HepG2 (cell line): ENCODE measurements around the gene OBSL1. TPM values are rescaled to one million over a fixed set of nuclear protein-coding genes. Genes with fewer than 3 reads are reported as not detected.
A peak's percentile ranks its signal among the peaks of the same experiment; 100 is the strongest.

ENCODE experiments used
- AHR ChIP-seq: IDR thresholded peaks from 2 replicates; pipeline ENCODE4 v1.6.1; 2018; ENCODE audit warnings: missing genetic modification reagents, missing compliant biosample characterization
- CBX5 ChIP-seq: sonication (generic); formaldehyde crosslinking; IDR thresholded peaks from 2 replicates; pipeline ENCODE4 v1.4.0; 2020; ENCODE audit warnings: missing genetic modification reagents, borderline replicate concordance
- GLI4 ChIP-seq: sonication (generic); formaldehyde crosslinking; IDR thresholded peaks from 2 replicates; pipeline ENCODE4 v1.5.1; 2020; ENCODE audit warnings: missing genetic modification reagents, mild to moderate bottlenecking, moderate library complexity, borderline replicate concordance
- HMG20B ChIP-seq: conservative IDR thresholded peaks from 2 replicates; pipeline ENCODE4 v1.6.1; 2016; ENCODE audit warnings: missing genetic modification reagents, missing compliant biosample characterization
- HNF1B ChIP-seq: sonication (generic); formaldehyde crosslinking; IDR thresholded peaks from 2 replicates; pipeline ENCODE4 v1.5.1; 2020; ENCODE audit warnings: mild to moderate bottlenecking, moderate library complexity, missing genetic modification reagents
- JUND ChIP-seq: sonication (generic); formaldehyde crosslinking; IDR thresholded peaks from 2 replicates; pipeline ENCODE4 v1.8.0; 2022; ENCODE audit warnings: mild to moderate bottlenecking, missing genetic modification reagents
- NFRKB ChIP-seq: fragments of 450-650 bp; IDR thresholded peaks from 2 replicates; pipeline ENCODE4 v1.6.1; 2017
- PAF1 ChIP-seq: IDR thresholded peaks from 2 replicates; pipeline ENCODE4 v1.6.1; 2016; ENCODE audit warnings: missing genetic modification reagents, missing compliant biosample characterization
- PITX1 ChIP-seq: sonication (generic); formaldehyde crosslinking; IDR thresholded peaks from 2 replicates; pipeline ENCODE4 v1.5.1; 2020; ENCODE audit warnings: mild to moderate bottlenecking, missing genetic modification reagents
- SIX1 ChIP-seq: sonication (generic); formaldehyde crosslinking; IDR thresholded peaks from 2 replicates; pipeline ENCODE4 v1.4.0; 2020; ENCODE audit warnings: missing genetic modification reagents, borderline replicate concordance
- SKI ChIP-seq: fragments of 450-650 bp; IDR thresholded peaks from one replicate; pipeline ENCODE4 v1.6.1; 2018; ENCODE audit warnings: mild to moderate bottlenecking; ENCODE audit not compliant: partially characterized antibody
- SOX6 ChIP-seq, 2 experiments: fragments of 450-650 bp in 1 of 2; sonication (generic) in 1 of 2; formaldehyde crosslinking in 1 of 2; IDR thresholded peaks; 2 replicates each; pipeline versions ENCODE4 v1.4.0 to v1.6.1; 2017 to 2020; ENCODE audit warnings: antibody characterized with exemption in 1 of 2, mild to moderate bottlenecking in 1 of 2, missing genetic modification reagents in 1 of 2
- SP4 ChIP-seq: sonication (generic); formaldehyde crosslinking; IDR thresholded peaks from 2 replicates; pipeline ENCODE4 v1.8.1; 2023; ENCODE audit warnings: mild to moderate bottlenecking, missing genetic modification reagents
- THAP11 ChIP-seq: IDR thresholded peaks from 2 replicates; pipeline ENCODE4 v1.6.1; 2016; ENCODE audit warnings: missing biosample characterization, missing genetic modification reagents
- ZBTB26 ChIP-seq: IDR thresholded peaks from 2 replicates; pipeline ENCODE4 v1.6.1; 2016; ENCODE audit warnings: missing compliant biosample characterization, missing genetic modification reagents, borderline replicate concordance
- ZC3H13 ChIP-seq: sonication (generic); formaldehyde crosslinking; IDR thresholded peaks from 2 replicates; pipeline ENCODE4 v1.8.1; 2023; ENCODE audit warnings: mild to moderate bottlenecking, missing genetic modification reagents, moderate library complexity
- ZFAT ChIP-seq: sonication (generic); formaldehyde crosslinking; conservative IDR thresholded peaks from 2 replicates; pipeline ENCODE4 v1.8.1; 2023; ENCODE audit warnings: missing genetic modification reagents, inconsistent platforms
- ZNF354B ChIP-seq: sonication (generic); formaldehyde crosslinking; IDR thresholded peaks from 2 replicates; pipeline ENCODE4 v1.8.0; 2022; ENCODE audit warnings: mild to moderate bottlenecking, missing genetic modification reagents
- ZNF430 ChIP-seq: sonication (generic); formaldehyde crosslinking; IDR thresholded peaks from 2 replicates; pipeline ENCODE4 v1.9.0; 2021; ENCODE audit warnings: mild to moderate bottlenecking, missing genetic modification reagents
- ZNF557 ChIP-seq: sonication (generic); formaldehyde crosslinking; IDR thresholded peaks from 2 replicates; pipeline ENCODE4 v1.4.0; 2020; ENCODE audit warnings: missing genetic modification reagents
- ZNF629 ChIP-seq: sonication (generic); formaldehyde crosslinking; conservative IDR thresholded peaks from 2 replicates; pipeline ENCODE4 v1.5.0; 2020; ENCODE audit warnings: missing genetic modification reagents
- ZNF652 ChIP-seq: IDR thresholded peaks from 2 replicates; pipeline ENCODE4 v1.6.1; 2016; ENCODE audit warnings: low read depth, borderline replicate concordance
- ZNF747 ChIP-seq: sonication (generic); formaldehyde crosslinking; IDR thresholded peaks from 2 replicates; pipeline ENCODE4 v1.8.1; 2023; ENCODE audit warnings: missing genetic modification reagents, mild to moderate bottlenecking, borderline replicate concordance
- ZNF772 ChIP-seq: sonication (generic); formaldehyde crosslinking; IDR thresholded peaks from 2 replicates; pipeline ENCODE4 v1.5.0; 2020; ENCODE audit warnings: mild to moderate bottlenecking, missing genetic modification reagents
- polyA plus RNA-seq, 8 experiments: library from polyadenylated mRNA; depleted of rRNA in 3 of 8; stranded (reverse) in 7 of 8; unstranded in 1 of 8; fragments of >200 nt; fragmentation: Illumina TruSeq in 4 of 8; extraction: Trizol in 4 of 8; gene quantifications; 2 replicates each; pipeline versions ENCODE4 v1.2.1 to v1.2.3, GENCODE V29; 2011 to 2016; ENCODE audit warnings: low read depth in 4 of 8, missing spikeins in 1 of 8, mixed read lengths in 1 of 8; ENCODE audit not compliant: insufficient read depth in 1 of 8
- total RNA-seq, 5 experiments: library from RNA; depleted of rRNA; stranded (reverse); fragments of >200 nt; fragmentation: Illumina TruSeq; extraction: Trizol; gene quantifications; 2 replicates each; pipeline ENCODE4 v1.2.3, GENCODE V29; 2016; ENCODE audit warnings: low read depth in 1 of 5
- TF ChIP-seq, protein P1 (sequence below): sonication (generic); formaldehyde crosslinking; IDR thresholded peaks from 2 replicates; pipeline ENCODE4 v1.8.0; 2023; ENCODE audit warnings: mild to moderate bottlenecking, missing genetic modification reagents
- TF ChIP-seq, protein P2 (sequence below): IDR thresholded peaks from 2 replicates; pipeline ENCODE4 v1.6.1; 2016; ENCODE audit warnings: low read depth, control low read depth

Gene OBSL1
- total and polyA plus RNA-seq, 2 of the 13 experiments (the other 11 are each of a cell fraction or from before 2014, with no cell fraction given): 86.7 to 218 TPM

- TF ChIP-seq PITX1 (CRISPR knock-in tag) (peak; percentile 91; the same call in 1 of the 2 replicates), PAF1 (no peak), HNF1B (CRISPR knock-in tag) (peak; percentile 99), SKI (peak; percentile 78), CBX5 (CRISPR knock-in tag) (peak; percentile 99; the same call in 1 of the 2 replicates), ZBTB26 (CRISPR knock-in tag) (peak; percentile 96), ZFAT (CRISPR knock-in tag) (no peak), ZNF772 (CRISPR knock-in tag) (peak; percentile 77), SIX1 (peak; percentile 80), ZNF557 (CRISPR knock-in tag) (peak; percentile 88), THAP11 (CRISPR knock-in tag) (peak; percentile 83), ZNF747 (CRISPR knock-in tag) (peak; percentile 96), GLI4 (CRISPR knock-in tag) (no peak), ZNF629 (CRISPR knock-in tag) (peak; percentile 63), SP4 (CRISPR knock-in tag) (peak; percentile 86), AHR (CRISPR knock-in tag) (peak; percentile 86; the same call in 1 of the 2 replicates), SOX6 (IDR thresholded peaks at IDR 0.05) (no peak), SOX6 (CRISPR knock-in tag; IDR thresholded peaks at IDR 0.05) (peak; percentile 94), HMG20B (CRISPR knock-in tag) (peak; percentile 94), JUND (CRISPR knock-in tag) (peak; percentile 88), ZNF652 (CRISPR knock-in tag) (peak; percentile 63; the same call in 1 of the 2 replicates), NFRKB (no peak), ZC3H13 (peak; percentile 92), ZNF430 (CRISPR knock-in tag) (peak; percentile 99), ZNF354B (CRISPR knock-in tag) (peak; percentile 51; the same call in 1 of the 2 replicates)
- TF ChIP-seq, protein P1, sequence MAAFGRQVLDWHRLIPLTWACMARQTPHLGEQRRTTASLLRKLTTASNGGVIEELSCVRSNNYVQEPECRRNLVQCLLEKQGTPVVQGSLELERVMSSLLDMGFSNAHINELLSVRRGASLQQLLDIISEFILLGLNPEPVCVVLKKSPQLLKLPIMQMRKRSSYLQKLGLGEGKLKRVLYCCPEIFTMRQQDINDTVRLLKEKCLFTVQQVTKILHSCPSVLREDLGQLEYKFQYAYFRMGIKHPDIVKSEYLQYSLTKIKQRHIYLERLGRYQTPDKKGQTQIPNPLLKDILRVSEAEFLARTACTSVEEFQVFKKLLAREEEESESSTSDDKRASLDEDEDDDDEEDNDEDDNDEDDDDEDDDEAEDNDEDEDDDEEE (CRISPR knock-in tag): 0 out of 2 replicates have a peak, but pooled peaks have one; percentile 12
- TF ChIP-seq, protein P2, sequence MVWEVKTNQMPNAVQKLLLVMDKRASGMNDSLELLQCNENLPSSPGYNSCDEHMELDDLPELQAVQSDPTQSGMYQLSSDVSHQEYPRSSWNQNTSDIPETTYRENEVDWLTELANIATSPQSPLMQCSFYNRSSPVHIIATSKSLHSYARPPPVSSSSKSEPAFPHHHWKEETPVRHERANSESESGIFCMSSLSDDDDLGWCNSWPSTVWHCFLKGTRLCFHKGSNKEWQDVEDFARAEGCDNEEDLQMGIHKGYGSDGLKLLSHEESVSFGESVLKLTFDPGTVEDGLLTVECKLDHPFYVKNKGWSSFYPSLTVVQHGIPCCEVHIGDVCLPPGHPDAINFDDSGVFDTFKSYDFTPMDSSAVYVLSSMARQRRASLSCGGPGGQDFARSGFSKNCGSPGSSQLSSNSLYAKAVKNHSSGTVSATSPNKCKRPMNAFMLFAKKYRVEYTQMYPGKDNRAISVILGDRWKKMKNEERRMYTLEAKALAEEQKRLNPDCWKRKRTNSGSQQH (CRISPR knock-in tag): peak; percentile 87; the same call in 1 of the 2 replicates
Observed at GRCh38 chr2:219576505-219577388, 5.4 kb upstream of the OBSL1 start (continued).
